K562 treated with DMSO at 1 percent for 12 hours (cell line): ENCODE measurements around the gene GADD45A. TPM values are rescaled to one million over a fixed set of nuclear protein-coding genes. Genes with fewer than 3 reads are reported as not detected.

Experiments used
- total RNA-seq: library from RNA; unstranded; fragments of 300-600 nt; gene quantifications from 2 replicates; pipeline ENCODE4 v1.2.3, GENCODE V29; 2022; ENCODE audit not compliant: insufficient read depth

The GADD45A gene, protein sequence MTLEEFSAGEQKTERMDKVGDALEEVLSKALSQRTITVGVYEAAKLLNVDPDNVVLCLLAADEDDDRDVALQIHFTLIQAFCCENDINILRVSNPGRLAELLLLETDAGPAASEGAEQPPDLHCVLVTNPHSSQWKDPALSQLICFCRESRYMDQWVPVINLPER
- 107 and 119 TPM in 2 replicates for total RNA-seq

DNA sequence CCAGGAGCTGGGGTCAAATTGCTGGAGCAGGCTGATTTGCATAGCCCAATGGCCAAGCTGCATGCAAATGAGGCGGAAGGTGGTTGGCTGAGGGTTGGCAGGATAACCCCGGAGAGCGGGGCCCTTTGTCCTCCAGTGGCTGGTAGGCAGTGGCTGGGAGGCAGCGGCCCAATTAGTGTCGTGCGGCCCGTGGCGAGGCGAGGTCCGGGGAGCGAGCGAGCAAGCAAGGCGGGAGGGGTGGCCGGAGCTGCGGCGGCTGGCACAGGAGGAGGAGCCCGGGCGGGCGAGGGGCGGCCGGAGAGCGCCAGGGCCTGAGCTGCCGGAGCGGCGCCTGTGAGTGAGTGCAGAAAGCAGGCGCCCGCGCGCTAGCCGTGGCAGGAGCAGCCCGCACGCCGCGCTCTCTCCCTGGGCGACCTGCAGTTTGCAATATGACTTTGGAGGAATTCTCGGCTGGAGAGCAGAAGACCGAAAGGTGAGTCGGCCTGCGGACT is at the start of gene GADD45A:
Gene GADD45A, plus strand, starts transcription at position 135 of the 491 bp plus-strand sequence. Its CDS starts 294 bp downstream, at position 429.

Other genes starting within 250 kb of the GADD45A start
- 0.63 and 2.5 TPM in 2 replicates for gene GNG12, start 148.3 kb downstream of the GADD45A start, total RNA-seq